ENCODE results near the gene SCAP.
"Not testable (repeated sequence)": the region's sequence is repeated elsewhere in the genome, so short reads cannot be mapped to it uniquely, and the experiment has no call there.

Gene SCAP

GRCh38 chr3:47480267-47480666, 4.5 kb upstream of the SCAP start:
- not testable (repeated sequence) for DNase-seq (ENCODE audit: low read depth)

- no peak for DNase-seq (ENCODE audit: low read depth)
Measured at GRCh38 chr3:47479826-47480160, 4.1 kb upstream of the SCAP start.

- no peak for DNase-seq (ENCODE audit: low read depth)
Measured at GRCh38 chr3:47478022-47478421, 2.3 kb upstream of the SCAP start.

GRCh38 chr3:47476644-47477199, 981 bp upstream of the SCAP start:
- no peak for DNase-seq (ENCODE audit: low read depth)

GRCh38 chr3:47476330-47476626, 537 bp upstream of the SCAP start:
- no peak for DNase-seq (ENCODE audit: low read depth)

DNA sequence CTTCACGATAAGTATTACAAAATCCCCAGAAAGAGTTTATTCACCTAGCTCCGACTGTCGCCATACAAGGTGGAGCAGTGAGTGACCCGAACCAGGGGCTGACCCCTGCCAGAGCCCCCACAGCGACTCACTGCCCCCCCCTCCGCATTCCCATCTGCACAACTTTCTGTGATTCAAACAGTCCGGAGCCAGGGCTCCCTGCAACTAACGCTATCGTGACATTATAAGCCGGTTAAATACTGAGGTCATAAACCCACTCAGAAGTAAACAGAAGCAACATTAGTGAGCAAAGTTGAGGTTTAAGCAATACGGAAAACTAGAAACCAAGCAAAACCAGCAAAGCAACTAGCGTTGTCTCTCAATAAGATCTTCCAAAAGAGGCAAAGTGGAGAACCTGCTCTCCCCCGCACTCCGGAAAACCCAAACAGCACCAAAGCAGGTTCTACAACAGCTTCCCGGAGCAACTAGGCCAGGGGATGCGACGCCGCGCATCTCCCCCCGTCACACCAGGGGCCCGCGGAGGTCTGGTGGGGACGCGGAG, 642 bp downstream of the SCAP start:
- no peak for DNase-seq (ENCODE audit: low read depth)

DNA sequence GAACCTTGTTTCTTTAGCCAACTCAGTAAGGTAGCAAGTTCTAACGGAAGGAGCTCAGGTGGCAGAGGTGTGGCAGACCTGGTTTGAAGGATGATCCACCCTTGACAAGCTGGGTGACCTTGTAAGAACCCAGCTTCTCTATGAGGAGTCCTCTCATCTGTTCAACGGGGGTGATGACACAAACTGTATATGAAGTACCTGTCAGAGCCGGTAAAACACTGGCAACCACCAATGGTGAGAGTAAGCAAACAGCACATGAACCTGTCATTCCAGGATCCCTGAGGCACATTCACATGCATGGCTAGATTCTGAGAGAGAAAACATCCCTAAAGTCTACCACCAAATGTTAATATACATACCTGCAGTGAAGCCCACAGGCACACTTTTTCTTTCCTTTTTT, 2.4 kb downstream of the SCAP start:
- DNase-seq (ENCODE audit: low read depth), result no peak

GRCh38 chr3:47469616-47470015, 6.1 kb downstream of the SCAP start:
- no peak for DNase-seq (ENCODE audit: low read depth)

- DNase-seq (ENCODE audit: low read depth), result not testable (repeated sequence)
Measured at GRCh38 chr3:47468315-47468714, 7.4 kb downstream of the SCAP start.

DNA sequence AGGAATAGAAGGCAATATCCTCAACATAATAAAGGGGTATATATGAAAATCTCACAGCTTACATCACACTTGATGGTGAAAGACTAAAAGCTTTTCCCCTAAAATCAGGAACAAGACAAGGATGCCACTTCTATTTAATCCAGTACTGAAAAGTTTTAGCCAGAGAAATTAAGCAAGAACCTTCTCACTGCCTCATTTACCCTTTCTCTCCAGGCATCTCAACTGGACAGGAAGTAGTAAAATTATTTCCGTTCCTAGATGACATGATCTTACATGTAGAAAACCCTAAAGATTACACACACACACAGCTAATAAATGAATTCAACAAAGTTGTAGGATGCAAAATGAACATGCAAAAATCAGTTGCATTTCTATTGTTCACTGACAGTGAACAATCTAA, 11.2 kb downstream of the SCAP start:
- DNase-seq (ENCODE audit: low read depth), result no peak

DNA sequence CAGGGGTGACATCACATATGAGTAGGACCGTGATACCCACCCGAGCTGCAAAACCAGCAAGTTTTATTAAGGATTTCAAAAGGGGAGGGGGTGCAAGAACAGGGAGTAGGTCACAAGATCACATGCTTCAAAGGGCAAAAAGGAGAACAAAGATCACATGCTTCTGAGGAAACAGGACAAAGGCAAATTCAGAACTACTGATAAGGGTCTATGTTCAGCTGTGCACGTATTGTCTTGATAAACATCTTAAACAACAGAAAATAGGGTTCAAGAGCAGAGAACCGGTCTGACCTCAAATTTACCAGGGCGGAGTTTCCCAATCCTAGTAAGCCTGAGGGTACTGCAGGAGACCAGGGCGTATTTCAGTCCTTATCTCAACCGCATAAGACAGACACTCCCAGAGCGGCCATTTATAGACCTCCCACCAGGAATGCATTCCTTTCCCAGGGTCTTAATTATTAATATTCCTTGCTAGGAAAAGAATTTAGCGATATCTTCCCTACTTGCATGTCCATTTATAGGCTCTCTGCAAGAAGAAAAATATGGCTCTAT, 16.1 kb downstream of the SCAP start:
- not testable (repeated sequence) for DNase-seq (ENCODE audit: low read depth)

DNA sequence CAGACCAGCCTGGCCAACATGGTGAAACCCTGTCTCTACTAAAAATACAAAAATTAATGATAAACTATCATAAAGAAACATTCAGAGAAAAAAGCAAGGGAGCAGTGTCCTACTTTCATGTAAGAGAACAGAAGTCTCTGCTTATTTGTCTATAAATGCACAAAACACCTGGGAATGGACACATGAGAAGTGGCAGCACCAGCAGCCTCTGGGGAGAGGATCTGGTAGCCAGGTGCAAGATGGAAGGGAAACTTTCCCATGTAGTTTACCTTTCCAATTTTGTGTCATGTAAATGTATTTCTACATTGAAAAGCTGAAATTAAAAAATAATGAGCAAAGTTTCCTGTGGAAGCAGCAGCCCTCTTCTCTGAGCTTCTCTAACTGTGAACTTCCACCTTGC, 18.8 kb downstream of the SCAP start:
- DNase-seq (ENCODE audit: low read depth), result no peak

DNA sequence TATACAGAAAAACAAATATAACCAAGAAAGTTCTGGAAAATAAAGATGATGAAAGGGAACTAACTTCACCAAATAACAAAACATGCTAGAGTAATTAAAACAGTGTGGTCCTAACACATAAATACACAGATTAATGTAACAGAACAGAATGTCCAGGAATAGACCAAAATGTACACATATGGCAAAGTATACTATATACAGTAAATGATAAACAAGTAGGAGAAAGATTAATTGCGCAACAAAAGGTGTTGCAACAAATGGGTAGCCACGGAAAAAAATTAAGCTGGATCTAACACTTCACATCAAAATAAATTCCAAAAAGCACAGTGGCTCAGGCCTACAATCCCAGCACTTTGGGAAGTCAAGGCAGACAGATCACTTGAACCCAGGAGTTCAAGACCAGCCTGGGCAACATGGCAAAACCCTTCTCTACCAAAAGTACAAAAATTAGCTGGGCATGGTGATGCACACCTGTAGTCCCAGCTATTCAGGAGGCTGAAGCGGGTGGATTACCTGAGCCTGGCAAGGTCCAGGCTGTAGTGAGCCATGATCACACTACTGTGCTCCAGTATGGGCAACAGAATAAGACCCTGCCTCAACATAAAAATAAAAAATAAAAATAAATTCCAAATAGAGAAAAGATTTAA, 19.8 kb downstream of the SCAP start:
- DNase-seq (ENCODE audit: low read depth), result no peak

GRCh38 chr3:47452453-47453215, 23.1 kb downstream of the SCAP start:
- DNase-seq (ENCODE audit: low read depth), result no peak

DNA sequence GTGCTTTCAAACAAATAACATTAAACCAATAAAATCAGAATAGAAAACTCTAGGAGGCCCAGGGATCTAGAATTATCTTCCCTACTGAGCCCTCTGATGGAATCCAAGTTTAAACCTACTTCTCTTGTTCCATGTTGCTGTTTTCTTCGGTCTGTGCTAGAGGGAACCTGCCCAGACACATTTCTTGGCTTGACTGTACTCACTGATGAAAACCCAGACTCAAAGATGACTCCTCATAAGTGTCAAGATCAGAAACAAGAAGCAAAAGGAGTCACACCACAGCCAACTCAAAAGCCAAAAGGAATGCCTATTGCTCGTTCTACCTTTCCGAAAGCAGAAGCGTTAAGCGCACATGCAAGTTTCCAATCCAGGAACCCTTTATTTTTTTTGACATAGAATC, 31.6 kb downstream of the SCAP start:
- no peak for DNase-seq (ENCODE audit: low read depth)

GRCh38 chr3:47443611-47443995, 32.1 kb downstream of the SCAP start:
- DNase-seq (ENCODE audit: low read depth), result no peak

DNA sequence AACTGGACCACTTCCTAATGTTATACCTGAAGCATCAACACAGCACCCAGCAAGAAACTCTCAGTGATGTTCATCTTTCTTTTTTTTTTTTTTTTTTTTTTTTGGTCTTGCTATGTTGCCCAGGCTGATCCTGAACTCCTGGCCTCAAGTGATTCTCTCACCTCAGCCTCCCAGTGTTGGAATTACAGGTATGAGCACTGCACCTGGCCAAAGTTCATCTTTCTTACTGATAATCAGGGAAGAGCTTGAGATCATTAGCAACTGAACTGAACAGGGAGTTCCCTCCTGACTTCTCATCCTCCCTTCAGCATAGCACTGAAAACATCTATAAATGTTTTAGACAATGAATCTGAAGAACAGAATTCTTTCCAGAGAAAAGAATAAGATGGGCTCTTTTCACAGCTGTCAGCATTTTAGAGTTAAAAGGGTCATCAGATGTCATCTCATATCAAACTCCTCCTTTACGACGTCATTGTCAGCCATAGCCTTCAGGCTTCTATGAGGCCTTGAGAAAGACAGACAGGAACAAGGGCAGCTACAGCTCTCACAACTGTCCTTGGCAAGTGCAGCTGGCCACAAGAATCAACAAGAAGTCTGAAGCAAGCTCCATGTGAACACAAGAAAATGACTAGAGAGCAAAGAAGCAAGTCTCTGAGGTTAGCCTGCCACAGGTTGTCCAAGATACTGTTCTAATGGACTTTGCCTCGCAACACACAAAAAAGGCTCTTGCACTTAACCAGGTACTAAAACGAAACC, 33.8 kb downstream of the SCAP start:
- no peak for DNase-seq (ENCODE audit: low read depth)

DNA sequence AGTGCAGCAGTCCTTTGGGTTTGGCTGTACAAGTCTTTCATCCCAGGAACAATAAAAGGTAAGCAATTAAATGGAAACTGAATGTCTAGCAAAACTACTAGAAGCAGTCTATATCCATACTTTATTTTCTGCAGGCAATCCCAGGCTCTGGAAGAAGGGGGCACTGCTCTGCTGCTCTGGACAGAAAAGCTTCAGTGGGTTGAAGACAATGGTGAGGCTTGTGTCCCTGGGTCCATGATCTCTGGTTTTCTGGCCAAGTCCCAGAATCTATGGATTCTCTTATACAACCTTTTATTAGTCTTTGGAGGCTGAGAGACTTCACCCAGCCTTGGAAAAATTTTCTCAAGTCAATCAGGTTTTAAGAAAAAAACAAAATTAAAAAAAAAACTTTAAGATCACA, 35.6 kb downstream of the SCAP start:
- DNase-seq (ENCODE audit: low read depth), result no peak

GRCh38 chr3:47436180-47436579, 39.6 kb downstream of the SCAP start:
- DNase-seq (ENCODE audit: low read depth), result no peak

GRCh38 chr3:47434849-47435248, 40.9 kb downstream of the SCAP start:
- no peak for DNase-seq (ENCODE audit: low read depth)

DNA sequence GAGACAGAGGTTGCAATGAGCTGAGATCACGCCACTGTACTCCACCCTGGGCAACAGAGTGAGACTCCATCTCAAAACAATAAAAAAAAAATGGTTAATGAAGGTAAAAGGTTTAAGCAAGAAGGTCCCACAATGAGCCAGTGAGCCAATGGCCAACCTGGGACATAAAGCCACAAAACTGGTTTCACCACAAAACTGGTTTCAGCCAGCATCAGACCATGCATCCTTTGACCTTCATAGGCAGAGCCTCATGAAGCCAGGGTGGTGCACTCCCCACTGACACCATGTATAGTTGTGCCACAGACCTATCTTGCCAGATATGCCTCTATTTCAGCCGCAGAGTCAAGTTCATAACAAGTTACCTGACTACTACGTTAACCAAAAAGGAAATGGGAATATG, 41.9 kb downstream of the SCAP start:
- no peak for DNase-seq (ENCODE audit: low read depth)

GRCh38 chr3:47432673-47433072, 43.1 kb downstream of the SCAP start:
- no peak for DNase-seq (ENCODE audit: low read depth)

DNA sequence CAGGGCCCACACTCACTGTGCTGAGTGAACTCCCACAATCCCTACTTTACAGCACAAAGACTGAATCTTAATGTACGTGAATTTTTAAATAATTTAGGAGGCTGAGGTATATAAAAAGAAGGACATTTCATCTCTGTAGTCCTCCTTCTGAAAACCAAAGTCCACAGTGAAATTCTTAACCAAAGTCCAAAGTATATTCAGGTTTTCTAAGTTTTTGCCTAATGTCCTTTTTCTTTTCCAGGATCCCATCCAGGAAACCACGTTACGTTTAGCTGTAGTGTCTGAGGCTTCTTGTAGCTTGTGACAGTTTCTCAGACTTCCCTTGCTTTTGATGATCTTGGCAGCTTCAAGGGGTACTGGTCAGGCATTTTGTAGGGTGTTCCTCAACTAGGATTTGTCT, 44.5 kb downstream of the SCAP start:
- DNase-seq (ENCODE audit: low read depth), result no peak
